GM13977 (cell line): ENCODE measurements around the gene TEAD1.

Experiments
- DNase-seq: peaks from one replicate; pipeline ENCODE4 v3.0.0; 2012; ENCODE audit warnings: low spot score
- CTCF ChIP-seq: IDR thresholded peaks from 2 replicates; pipeline ENCODE4 v1.5.1; 2012; ENCODE audit warnings: mild to moderate bottlenecking, control low read depth; ENCODE audit not compliant: insufficient read depth; ENCODE audit errors: extremely low read depth, missing control alignments
- in situ Hi-C: fragments of 300-500 bp; cut with MboI; formaldehyde crosslinking; loops from one replicate; pipeline ENCODE4 v1.12.0; 2022; ENCODE audit warnings: low sequenced_read_pairs, low pct_unique_long_range_greater_than_20kb, mixed read lengths, inconsistent platforms; ENCODE audit not compliant: unreplicated experiment

TEAD1 gene

GRCh38 chr11:12707500-12707880 is 33.3 kb downstream of the TEAD1 start:
- no peak for TF ChIP-seq CTCF
- in situ Hi-C loops, result no loop called here
- no peak for DNase-seq

DNA sequence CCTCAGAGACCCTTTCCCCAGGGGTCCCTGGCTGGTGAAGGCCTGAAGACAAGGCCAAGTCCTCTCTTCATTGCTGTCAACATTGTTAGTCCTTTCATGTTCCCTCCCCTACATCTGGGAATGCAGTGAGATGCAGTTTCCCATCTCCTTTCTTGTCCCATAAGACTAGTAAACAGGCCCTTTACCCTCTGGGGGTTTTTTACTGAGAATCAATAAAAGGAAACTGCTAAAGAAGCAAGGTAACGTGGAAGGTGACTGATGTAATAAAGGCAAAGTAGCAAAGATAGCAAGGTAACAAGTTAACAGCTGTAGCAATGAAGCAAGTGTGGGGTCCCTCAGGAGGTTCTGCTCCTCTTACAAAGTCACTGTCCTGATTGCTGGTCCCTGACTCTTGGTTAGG is 37.3 kb downstream of the TEAD1 start:
- no peak for TF ChIP-seq CTCF
- in situ Hi-C loops, result no loop called here
- no peak for DNase-seq

DNA sequence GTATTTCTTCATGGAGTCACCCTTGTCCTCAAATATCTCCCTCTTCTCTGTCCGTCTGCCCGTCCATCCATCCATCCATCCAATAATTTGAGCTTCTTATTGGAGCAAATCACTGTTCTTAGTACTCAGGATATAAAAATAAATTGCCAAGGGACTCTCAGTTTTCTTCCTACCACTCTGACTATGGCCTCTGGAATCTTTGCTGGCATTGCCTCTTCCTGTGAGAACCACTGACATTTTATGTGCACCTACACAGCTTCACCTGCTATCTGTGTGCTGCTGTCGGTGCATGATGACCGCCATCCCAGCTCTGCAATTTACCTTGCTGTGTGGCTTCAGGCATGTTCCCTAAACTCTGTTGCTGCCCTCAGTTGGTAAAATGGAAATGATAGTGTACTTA is 37.9 kb downstream of the TEAD1 start:
- in situ Hi-C loops, result no loop called here
- no peak for TF ChIP-seq CTCF
- DNase-seq, result no peak

DNA sequence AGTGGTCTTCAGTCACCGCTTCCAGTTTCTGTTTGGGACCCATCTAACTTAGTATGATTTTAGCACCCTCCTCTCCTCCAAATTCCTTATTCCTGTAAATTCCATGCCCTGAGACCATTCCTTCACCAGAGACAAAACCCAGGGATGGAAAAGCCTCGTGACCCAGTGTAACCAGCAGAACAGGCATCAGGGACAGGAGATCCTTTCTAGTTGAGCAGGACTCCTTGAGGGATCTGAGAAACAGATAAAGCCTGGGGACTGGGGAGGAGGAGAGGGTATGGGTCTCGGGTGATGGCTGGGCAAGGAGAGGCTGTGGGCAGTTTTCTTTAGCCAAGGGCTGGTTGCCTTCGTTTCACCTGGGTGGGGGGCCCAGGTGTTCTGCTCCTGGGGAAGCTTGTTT is 40.9 kb downstream of the TEAD1 start:
- in situ Hi-C loops, result no loop called here
- DNase-seq, result no peak
- TF ChIP-seq CTCF, result no peak

DNA sequence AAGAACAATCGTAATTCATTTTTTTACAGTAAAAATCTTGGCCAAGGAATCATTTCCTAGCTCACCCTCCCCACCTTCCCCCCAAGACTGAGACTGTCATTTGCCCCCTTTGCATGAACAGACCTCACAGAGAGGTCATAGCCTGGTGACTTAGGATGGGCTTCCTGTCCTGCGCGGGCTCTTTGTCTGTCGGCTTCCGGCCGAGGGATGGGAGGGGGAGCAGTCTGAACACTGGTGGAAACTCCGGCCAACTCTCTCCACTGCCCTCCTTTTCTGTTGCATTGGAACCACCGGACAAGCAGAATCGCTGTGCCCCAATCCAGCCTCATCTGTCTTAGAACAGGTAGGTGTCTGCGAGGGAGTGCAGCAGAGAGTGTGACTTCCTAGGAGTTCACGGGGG is 41.7 kb downstream of the TEAD1 start:
- no peak for DNase-seq
- in situ Hi-C loops, result no loop called here
- no peak for TF ChIP-seq CTCF

DNA sequence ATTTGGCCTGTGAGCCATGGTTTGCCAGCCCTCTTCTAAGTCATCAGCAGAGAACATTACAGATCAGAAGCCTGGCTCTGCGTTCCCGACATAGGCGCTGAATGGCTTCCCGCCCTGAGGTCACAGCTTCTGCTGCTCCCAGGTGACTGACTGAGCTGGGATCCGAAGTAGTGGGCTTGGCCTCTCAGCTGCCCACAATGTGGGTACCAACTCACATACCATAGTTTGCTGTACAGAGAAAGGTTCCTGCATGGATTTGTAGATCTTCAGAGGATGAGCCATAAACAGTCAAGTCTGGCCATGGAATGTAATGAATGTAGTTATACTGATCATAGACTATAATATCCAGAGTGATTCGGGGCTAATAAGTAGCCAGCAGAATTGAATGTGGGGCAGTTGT is 42.6 kb downstream of the TEAD1 start:
- TF ChIP-seq CTCF, result no peak
- in situ Hi-C loops, result no loop called here
- DNase-seq, result no peak

GRCh38 chr11:12717851-12718291 is 43.6 kb downstream of the TEAD1 start:
- no peak for TF ChIP-seq CTCF
- peak; percentile 31 for DNase-seq
- in situ Hi-C loops, result no loop called here
